ENCODE measurements around the gene HACE1. TPM values are rescaled to one million over a fixed set of nuclear protein-coding genes. Genes with fewer than 3 reads are reported as not detected.
"Not testable (repeated sequence)": the region's sequence is repeated elsewhere in the genome, so short reads cannot be mapped to it uniquely, and the experiment has no call there.

HACE1 gene
- total RNA-seq = 48.5 TPM

DNA sequence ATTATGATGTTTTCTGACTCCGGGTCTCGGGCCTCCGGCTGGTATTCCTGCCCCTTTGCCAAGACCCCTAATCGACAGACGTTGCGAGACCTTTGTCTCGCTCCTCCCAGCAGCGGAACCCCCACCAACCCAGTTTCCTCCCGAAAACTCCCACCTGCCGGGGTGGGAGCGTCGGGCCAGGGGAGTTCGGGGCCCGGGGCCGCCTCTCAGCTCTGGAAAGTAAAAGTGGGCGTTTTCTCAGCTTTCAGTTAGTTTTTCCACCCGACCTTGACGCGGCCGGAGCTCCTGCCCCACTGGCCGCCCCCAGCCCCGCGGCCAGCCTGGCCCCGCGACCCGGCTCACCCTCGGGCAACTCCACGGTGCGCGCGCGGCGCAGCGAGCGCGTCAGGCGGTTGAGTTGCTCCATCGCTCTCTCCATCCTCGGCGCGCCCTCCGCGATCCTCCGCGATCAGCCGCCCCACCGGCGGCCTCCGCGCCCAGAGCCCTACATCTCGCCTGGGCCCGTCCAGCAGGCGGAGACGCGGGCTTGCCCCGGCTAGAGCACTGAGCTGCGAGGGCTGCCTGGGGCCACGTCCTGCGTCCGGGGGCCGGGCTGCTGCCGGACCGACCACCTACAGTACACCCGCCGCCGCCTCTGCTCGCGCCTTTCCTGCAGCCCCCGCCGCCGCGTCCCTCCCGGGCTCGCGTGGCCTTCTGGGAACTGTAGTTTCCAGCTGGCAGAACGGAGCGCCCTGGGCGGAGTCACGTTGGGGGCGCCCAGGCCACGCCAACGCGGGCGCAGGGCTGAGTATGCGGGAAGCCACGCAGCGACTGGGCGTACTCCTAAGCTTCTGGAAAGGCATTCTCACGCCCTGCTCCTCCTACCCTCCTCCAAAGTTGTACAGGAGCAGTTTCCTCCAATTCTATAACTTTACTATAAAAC, at the start of gene HACE1:
Gene HACE1 (minus strand): TSS at position 695 of the 922 bp plus-strand sequence. CDS start 277 bp downstream, at position 418.
- FAIRE-seq (no peak), DNase-seq (ENCODE audit: low spot score in 2 of 2) (peak; percentile 88 to 91)

DNA sequence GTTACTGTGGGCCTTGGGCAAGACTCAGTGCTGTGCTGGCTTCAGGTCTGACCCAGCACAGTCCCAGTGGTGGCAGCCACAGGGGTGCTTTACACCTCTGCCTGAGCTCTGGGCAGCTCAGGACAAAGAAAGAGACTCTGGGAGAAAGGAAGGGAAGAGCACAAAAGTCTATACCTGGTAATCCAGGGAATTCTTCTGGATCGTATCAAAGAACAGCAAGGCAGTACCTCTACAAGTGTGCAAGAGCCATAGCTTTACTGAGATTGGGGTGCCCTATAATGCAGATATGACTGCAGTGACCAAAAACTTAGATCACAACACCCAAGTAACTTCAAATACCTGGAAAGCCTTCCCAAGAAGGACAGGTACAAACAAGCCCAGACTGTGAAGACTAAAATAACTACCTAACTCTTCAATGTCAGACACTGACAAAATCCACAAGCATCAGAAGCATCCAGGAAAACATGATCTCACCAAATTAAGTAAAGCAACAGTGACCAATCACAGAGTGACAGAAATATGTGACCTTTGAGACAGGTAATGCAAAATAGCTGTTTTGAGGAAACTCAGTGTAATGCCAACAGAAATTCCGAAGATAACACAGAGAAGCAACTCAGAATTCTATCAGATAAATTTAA, 49.3 kb upstream of the HACE1 start:
- no peak for DNase-seq (ENCODE audit: low spot score in 2 of 2)
- FAIRE-seq = no peak

DNA sequence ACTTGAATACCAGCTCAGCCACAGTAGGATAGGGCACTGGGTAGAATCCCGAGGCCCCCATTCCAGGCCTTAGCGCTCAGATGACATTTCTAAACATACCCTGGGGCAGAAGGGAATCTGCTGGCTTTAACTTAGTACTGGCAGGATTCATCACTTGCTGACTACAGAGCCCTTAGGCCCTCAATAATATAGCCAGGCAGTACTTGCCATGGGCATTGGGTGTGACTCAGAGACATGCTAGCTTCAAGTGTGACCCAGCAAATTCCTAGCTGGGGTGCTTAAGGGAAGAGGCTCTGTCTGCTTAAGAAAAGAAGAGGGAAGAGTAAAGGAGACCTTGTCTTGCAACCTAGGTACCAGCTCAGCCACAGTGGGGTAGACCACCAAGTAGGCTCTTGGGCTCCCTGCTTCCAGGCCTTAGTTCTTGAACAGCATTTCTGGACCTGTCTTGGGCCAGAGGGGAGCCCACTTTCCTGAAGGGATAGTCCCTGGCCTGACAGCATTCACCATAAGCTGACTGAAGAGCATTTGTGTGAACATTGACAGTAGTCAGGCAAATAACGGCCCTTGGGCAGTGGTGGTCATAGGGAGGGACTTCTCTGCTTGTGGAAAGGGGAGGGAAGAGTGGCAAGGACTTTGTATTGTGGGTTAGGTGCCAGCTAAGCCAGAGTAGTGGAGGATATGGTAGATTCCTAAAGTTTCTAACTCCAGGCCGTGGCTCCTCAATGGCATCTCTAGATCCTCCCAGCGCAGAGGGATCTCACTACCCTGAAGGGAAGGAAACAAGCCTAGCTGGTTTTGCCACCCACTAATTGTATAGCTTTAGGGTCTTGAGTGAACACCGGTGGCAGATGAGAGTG, 48.5 kb upstream of the HACE1 start:
- no peak for DNase-seq (ENCODE audit: low spot score in 2 of 2)
- FAIRE-seq = no peak

GRCh38 chr6:104898893-104899292, 39.2 kb upstream of the HACE1 start:
- FAIRE-seq; DNase-seq (ENCODE audit: low spot score in 2 of 2): not testable (repeated sequence)

DNA sequence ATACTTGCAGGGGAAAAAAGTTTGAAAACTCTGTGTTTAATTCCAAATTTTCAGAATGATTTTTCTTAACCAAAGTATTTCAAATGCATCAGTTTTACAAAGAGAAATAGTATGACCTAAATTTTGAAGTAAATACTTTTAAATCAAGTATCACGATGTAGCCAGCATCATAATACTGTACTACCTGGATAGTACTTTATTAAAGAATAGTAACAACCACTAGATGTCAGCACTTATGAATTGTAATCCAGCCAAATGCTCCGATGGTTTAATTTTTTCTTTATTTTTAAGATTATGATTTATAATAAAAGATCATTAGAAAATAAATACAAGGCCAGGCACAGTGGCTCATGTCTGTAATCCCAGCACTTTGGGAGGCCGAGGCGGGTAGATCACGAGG, 37.2 kb upstream of the HACE1 start:
- FAIRE-seq = no peak
- DNase-seq (ENCODE audit: low spot score in 2 of 2) = no peak

- FAIRE-seq = no peak
- no peak for DNase-seq (ENCODE audit: low spot score in 2 of 2)
Observed at GRCh38 chr6:104888066-104888465, 28.3 kb upstream of the HACE1 start.

- no peak for FAIRE-seq
Observed at GRCh38 chr6:104887350-104887749, 27.6 kb upstream of the HACE1 start.

GRCh38 chr6:104885518-104886043, 25.9 kb upstream of the HACE1 start:
- FAIRE-seq = no peak
- DNase-seq (ENCODE audit: low spot score in 2 of 2) = no peak

More at GRCh38 chr6:104887350-104887749, 27.6 kb upstream of the HACE1 start:
- DNase-seq (ENCODE audit: low spot score in 2 of 2) = no peak

GRCh38 chr6:104884867-104885517, 25.3 kb upstream of the HACE1 start:
- DNase-seq (ENCODE audit: low spot score in 2 of 2) (no peak), FAIRE-seq (no peak)

- no peak for FAIRE-seq
- no peak for DNase-seq (ENCODE audit: low spot score in 2 of 2)
Observed at GRCh38 chr6:104881964-104882668, 22.4 kb upstream of the HACE1 start.

GRCh38 chr6:104862456-104862855, 2.7 kb upstream of the HACE1 start:
- DNase-seq (ENCODE audit: low spot score in 2 of 2) (no peak), FAIRE-seq (no peak)

DNA sequence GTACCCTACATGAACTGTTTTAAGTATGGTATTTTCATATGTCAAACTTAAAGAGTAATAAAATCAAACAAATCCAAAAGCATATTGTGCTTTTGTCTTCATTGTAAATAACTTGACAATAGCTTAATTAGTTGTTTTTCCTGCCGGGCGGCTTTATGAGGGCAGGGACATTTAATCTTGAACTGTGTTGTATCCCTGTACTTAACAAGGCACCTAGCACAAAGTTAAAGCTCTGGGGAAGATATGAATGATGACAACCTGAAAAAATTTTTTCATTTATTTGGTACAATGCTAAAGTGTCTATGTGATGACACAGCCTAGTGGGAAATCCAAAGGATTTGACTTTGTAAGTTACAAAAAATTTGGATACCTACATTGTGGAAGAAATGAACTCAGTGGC, 502 bp upstream of the HACE1 start:
- FAIRE-seq (no peak), DNase-seq (ENCODE audit: low spot score in 2 of 2) (no peak)

GRCh38 chr6:104858642-104859041, 1.1 kb downstream of the HACE1 start:
- DNase-seq (ENCODE audit: low spot score in 2 of 2) (no peak), FAIRE-seq (no peak)

DNA sequence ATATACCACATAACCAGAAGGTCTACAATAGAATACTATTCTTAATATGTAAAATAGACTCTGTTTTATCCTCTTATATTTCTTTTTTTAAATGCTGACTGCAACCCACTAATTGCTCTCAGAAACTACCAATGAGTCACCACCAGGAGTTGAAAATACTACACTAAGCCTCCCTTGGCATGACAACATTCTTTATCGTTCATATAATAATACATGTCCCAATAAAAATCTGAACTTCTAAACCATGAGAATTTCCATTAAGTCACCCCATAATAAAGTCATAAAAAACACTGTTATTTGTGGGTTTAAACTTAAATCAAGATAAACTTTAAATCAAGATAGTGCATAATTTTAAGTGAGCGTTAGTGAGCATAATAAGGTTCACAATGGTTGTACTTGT, 4.2 kb downstream of the HACE1 start:
- DNase-seq (ENCODE audit: low spot score in 2 of 2) (no peak), FAIRE-seq (no peak)

- not testable (repeated sequence) for FAIRE-seq; DNase-seq (ENCODE audit: low spot score in 2 of 2)
Observed at GRCh38 chr6:104847721-104848120, 12.0 kb downstream of the HACE1 start.

DNA sequence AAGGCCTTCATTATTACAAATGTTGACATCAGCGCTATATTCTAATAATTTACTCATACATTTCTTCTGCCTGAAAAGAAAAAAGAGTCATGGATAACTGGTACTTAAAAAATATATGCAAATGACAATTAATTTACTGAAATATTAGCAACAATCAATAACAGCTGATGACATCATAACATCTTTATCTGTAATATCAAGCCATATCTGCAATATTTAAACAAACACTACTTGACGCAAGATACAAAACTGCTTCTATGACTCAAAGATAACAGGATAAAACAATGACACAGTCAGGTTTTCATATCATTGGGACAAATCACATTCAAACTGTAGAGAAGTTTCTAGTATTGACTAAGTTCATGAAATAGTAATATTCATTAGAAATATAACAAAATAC, 16.5 kb downstream of the HACE1 start:
- no peak for DNase-seq (ENCODE audit: low spot score in 2 of 2)
- no peak for FAIRE-seq

DNA sequence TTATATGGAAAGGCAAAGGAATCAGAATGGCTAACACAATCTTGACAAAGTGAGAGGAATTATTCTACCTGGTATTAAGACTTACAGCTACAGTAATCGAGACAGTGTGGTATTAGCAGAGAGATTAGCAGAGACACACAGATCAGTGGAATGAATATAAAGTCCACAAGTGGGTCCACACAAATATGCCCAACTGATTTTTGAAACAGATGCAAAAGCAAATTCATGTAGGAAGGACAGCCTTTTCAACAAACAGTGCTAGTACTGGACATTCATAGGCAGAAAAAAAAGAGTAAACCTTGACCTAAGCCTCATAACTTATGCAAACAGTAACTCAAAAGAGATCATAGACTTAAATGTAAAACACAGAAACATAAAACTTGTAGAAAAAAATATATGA, 22.6 kb downstream of the HACE1 start:
- FAIRE-seq = no peak
- no peak for DNase-seq (ENCODE audit: low spot score in 2 of 2)

GRCh38 chr6:104836479-104837020, 23.2 kb downstream of the HACE1 start:
- FAIRE-seq; DNase-seq (ENCODE audit: low spot score in 2 of 2): not testable (repeated sequence)

DNA sequence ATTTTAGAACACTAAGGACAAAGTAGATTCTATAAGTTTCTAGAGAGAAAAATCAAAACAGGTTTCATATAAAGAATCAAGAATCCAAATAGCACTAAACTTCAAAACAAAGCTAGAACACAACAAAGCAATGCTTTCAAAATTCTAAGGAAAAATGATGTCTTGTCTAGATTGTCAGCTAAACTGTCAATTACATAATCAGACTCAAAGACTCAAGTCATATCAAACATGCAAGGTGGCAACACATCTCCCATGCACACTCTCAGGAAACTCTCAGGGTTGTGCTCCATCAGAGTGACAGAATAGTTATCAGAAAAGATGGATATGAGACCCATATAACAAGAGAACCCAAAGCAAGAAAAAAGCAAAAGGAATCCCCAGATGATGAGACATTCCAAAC, 23.9 kb downstream of the HACE1 start:
- DNase-seq (ENCODE audit: low spot score in 2 of 2) (no peak), FAIRE-seq (no peak)
